Femur (tissue), 1 donor: ENCODE results near the gene SCUBE2.
A peak's percentile ranks its signal among the peaks of the same experiment; 100 is the strongest.

Source experiments
- DNase-seq: peaks from one replicate; pipeline ENCODE4 v3.0.0-alpha.2; 2017

The SCUBE2 gene

DNA sequence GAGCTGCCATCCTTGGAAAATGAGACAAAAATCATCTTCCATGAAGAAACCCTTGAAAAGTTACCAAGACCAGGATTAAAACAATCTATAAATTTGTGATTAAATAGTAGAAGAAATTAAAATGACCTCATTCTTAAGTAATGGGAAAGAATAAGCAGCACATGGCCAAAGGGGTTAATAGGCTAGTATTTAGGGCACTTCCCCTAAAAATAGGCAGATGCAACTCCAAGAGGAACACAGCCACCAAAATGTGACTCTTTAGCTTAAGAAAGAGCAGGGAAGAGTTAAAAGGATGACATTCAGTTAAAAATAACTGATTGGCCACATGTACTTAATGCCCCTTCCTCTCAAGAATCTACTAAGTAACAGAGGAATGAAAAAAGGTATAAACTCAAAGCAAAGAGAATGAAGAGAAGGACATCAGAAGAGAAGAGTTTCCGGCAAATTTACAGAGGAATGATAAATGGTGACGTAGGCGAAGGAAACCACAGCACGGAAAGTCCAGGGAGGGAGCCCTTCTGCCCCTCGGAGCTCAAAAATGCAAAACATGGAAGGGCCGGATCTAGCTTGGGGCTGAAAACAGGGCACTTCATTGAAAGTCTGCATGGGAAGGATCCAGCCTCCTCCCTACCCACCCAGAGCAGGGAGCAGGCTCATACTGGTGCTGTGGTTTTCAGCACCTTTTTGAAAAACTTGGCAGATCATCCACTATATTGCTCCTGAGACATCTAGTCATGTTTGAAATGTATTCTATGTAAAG lies 17.8 kb downstream of the SCUBE2 start:
- no peak for DNase-seq

DNA sequence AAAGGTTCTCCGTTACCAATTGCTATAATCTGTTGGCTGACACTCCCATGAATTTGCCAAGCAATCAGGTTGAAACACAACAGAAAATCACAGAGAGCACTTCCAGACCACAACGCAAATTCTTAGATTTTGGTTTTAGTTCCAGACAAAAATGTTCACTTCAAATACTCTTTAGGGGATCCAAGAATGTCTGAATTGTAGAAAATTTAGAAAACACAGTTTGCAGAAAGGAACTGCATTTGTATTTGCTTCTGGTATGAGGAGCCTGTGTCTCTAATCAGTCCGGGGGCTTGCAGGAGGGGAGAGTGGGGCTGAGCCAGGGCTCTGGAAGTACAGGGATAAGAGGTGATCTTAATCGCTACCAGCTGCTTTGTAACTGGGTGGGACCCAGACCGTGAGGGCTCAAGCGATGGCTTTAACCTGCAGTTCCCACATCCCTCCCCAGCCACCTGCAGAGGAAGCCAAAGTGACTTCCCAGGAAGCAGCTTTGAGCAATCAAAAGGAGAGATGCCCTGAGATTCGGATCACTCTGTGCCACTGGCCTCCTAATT lies 18.7 kb downstream of the SCUBE2 start:
- DNase-seq = no peak

DNA sequence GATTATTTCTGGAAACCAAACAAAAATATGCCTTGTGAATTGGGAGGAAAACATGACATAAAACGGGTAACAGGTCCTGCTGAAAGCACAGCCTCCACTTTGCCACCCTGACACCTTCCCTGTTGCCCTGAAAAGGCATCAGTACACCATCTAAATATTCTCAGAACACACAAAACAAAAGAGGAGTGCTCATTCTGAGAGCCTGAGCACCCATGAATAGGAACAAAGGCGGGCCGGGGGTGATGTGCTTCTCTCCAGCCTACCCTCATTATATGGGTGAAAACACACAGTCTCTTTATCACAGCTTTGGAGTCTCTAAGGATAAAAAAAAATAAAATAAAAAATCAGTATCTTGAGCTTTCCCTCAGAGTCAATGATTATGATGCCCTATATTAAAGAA lies 19.7 kb downstream of the SCUBE2 start:
- DNase-seq = no peak

DNA sequence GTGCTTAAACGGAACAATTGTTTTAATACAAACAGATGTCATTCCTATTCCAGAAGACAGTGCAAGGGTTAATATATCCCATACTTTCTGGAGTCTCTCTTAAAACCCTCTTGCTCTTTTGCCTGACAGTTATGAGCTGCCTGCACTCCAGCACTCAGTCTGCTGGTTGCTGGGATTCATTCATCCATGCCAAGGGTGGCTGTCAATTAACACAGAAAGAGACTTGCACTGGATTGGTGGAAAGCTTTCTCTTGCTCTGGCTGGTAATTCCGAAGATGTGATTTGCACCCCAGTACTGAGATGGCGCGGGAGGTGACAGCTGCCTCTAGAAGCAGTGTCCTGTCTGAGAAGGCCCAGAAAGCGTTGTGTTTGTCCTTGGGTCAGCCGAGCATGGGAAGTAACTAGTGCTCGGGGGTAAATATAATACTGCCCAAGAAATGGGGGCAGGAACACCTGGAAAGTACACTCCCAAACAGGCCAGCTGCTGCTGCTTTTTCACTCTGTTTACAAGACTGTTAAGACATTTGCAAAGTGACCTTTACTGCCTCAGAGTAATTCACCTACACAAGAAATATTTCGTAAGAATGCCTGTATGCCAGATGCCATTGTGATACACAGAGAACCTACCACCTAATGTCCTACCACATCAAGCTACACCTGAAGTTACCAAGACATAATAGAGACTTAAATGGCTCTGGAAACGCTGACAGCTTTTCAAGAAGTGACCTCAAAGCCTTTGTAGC lies 20.5 kb downstream of the SCUBE2 start:
- DNase-seq = no peak

DNA sequence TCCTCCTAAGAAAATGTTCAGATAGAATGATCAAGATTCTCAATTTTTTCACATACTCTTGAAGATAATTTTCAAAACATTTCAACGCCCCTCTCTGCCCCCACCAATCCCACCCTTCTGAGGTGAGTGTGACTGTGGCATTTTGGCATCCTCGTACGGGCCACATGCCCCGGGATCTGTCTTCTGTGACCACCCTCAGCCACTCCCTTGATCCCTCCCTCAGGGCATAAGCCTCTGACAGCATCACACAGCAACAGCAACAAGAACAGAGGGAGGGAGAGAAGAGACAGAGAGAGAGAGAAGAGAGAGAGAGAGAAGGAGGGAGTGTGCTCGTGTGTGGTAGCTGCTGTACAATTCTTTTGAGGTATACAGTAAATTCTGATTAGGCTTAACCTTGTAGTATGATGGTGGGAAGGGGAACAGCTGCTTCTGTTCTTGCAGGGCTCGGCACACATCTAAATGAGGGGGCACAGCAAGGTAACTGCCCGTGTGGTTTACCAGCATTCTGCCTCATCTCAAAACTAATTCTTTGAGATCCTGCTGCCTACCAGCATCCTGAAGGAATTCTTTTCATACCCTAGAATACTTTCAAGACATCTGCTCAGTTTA lies 21.4 kb downstream of the SCUBE2 start:
- DNase-seq = no peak

DNA sequence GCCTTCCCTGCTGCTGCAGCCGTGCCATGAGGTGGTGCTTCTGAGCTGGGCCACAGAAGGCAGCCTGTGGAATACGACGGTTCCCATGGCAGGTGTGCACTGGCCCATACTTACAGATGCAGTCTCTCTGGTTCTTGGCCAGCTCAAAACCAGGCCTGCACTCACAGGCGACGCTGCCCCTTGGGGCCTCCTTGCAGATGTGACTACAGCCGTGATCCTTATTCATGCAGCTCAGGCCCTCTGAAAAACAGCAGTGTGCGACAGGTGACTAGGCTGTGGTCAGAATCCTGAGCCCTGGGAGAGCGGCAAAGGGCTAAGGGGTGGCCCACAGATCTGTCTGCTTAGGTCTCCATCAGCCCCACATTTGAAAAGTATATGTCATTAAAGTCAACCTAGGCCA lies 22.1 kb downstream of the SCUBE2 start:
- no peak for DNase-seq

DNA sequence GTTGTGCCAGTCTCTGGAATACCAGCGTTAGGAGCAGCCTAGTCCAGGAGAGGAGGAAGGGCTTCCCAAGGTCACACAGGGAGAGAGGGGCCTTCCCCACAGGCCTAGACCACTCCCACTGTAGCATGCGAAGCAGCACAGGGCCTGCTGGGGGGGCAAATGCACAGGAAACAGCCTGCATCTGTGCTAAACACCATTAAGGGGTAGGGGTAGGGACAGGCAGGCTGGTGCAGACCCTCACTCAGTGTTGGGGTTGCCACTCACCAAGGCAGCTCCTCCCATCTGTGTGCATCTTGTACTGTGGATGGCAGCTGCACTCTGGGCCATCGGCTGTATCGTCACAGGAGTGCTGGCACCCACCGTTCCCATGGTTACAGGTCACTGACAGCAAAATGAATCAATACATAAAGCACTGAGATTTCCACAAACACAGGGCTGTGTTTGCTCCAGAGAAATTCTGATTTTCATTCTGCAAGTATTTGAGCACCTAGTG lies 24.9 kb downstream of the SCUBE2 start:
- DNase-seq = no peak

DNA sequence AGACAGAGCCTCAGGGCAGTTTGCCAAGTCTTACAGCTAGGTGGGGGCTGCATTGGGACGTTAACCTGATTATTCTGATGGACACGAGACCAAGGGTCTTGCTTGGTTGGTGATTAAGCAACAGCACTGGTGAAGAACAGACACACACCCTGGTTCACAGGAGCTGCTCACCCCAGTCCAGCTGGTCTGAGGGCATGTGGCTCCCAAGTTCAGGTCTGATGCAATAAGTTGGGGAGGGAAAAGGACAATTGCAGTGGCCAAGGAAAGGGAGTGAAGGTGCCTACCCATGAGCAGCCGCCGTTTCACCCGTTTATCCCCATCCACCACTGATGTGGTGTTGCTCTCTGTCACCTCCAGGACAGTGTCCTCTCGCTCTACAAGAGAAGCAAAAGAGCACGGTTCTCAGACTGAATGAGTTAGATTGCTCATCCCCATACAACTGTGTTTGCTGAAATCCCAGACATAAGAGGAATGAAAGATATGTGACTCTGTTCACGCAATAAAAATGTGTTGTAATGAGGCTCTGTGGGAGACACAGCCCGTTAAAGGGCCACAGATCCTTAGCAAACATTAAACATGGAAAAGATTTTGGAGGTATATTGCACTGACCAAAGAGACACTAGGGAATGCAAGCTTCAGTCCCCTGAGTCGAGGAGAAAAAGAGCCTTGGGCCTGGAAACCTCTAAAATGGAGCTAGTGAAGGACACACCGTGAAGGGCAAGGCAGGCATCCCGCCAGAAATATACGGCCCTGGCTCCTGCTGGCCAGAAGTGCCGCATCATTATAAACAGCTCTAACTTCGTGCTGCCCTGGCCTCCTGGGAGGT lies 25.6 kb downstream of the SCUBE2 start:
- DNase-seq = no peak

DNA sequence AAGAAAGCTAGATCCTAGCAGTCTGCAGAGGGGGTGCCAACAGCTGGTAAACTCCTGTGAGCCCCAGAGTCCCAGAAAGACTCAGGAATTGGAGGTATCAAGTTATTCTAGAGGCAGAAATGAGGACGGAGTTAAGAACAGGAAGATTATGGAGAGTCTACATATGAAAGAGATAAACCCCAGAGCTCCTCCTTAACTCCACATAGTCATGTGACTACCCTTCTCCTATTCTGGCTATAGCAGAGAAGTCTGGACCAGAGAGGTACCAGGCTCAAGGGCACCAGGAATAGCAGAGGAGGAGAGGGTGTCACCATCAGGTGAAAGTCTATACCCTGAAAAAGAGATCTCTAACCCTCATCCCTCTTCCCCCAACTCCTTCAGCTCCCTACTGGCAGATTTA lies 29.6 kb downstream of the SCUBE2 start:
- DNase-seq = no peak

DNA sequence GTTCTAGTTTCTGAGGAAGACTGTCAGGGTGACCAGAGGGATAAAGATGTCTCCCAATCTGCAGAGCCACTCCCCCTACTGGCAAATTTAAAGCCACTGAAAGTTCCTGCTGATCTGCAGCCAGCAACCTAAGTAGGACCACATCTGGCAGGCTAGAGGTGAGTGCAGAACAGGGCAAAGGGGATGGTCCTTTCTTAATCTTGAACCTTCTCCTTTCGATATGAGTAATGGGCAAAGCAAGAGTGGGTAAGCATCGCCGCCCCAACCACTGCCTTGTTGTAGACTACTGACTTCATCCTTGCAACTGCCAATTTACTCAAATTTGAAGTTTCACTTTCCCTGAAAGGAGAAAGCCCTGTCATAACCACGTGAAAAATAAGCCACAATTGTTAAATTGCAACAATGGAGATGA lies 30.7 kb downstream of the SCUBE2 start:
- DNase-seq = no peak

DNA sequence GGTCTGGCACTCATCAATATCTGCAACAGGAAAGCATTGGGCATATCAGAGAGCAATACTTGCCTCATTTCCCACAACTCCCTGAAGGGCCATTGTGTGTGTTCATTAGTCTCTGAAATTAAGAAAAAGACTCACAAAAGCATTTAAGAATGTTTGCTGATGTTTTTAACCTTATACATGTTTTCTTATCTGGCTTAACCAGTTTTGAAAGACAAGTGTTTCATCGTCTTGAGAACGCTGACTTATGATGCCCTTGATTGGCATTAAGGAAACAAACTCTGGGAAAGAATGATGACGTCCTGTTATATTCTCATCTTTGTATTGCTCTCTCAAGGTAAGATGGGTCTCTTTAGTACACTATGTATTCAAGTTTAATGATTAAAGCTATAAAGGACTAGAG lies 32.0 kb downstream of the SCUBE2 start:
- DNase-seq = no peak

DNA sequence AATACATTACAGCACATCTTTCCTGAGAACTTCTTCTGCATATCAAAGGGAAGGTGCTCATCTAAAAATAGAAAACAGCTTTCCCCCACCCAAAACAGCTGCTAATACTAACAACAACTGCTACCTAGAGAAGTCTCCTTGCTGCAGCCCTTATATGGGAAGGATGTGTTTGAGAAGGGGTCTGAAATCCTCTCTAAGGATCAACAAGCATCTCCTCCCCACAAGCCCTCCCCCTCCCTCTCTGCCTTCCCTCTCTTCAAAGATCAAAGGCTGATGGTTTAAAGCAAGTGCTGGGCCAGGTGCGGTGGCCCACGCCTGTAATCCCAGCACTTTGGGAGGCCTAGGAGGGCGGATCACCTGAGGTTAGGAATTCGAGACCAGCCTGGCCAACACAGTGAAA lies 33.5 kb downstream of the SCUBE2 start:
- DNase-seq = no peak

DNA sequence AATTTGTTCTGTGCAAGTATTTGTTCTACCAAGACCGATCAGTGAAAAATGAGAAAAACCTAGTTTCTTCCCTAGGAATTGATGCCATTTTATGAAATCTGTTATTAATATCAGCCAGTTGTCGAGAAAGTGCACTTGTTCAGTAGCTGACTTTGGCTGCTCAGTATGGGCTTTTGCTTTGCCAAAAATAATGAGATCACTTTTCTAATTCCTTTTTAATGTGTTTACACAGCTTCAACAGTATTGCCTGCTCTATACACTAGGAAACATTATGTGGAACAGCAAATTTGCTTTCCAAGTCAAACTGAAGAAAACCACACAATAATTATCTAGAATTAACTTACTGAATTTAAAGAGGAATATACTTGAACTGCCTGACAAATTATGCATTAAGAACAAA lies 34.4 kb downstream of the SCUBE2 start:
- no peak for DNase-seq

DNA sequence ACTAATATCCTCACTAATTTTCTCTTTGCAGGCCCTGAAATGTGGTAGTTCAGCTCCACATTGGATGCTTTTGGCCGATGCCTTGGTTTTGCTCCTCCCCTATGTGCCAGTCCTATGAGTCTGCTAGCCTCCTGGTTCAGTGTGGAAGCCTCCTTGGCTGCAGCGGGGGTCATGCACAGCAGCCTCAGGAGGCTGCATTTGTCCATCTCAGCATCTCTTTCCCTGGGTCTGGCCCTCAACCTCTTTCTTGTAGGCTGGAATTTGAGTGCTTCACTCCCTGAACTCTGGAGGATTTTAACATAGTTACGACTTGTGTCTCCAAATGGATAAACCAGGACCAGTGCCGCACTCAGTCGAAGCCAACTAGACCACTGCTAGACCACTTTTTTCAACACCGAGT lies 34.9 kb downstream of the SCUBE2 start:
- peak; percentile 44 for DNase-seq

DNA sequence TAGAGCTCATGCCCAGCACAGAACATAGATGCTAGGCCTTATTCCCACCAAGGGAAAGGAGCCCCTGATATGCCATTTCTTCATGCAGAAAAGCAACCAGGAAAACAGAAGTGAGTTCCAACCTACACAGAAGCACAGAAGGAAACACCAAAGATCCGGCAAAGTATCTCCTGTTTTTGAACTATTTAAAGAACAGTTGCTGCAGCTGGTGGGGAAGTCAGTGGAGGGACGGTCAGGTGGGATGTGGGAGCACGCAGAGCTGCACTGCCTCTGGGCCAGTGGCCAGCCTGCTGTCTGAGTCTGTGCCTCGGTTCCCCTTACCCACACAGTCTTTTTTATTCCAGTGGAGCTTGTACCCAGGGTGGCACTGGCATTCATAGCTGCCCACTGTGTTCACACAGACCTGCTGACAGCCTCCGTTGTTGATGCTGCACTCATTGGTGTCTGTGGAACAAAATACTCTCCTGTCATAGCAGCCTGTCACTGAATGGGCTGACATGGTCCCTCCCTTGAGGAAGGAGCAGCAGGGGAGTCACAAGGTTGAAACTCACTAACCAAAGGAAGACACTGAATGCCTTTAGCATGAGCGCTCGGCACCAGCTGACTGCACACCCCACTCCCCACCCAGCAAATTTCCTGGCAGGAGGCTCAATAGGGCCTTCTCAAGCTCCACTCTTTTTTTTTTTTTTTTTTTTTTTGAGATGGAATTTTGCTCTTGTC lies 37.9 kb downstream of the SCUBE2 start:
- no peak for DNase-seq

DNA sequence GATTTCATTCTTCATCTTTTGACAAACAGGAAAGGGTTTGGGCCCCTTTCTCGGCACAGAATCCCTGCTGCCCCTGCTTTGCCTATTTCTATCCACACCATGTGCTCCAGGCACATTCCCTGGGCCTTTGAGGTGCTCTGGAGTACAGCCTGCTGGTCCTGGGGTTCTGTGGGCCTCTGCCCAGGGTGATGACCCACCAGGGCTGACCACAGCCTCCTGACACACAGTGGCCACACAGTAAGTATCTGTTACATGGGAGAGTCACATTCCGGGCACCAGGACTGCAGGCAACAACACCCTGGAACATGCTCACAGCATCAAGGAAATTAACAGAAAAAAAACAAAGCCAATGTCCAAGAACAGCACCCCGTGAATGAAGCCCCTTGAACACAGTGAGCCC lies 39.1 kb downstream of the SCUBE2 start:
- DNase-seq = no peak

DNA sequence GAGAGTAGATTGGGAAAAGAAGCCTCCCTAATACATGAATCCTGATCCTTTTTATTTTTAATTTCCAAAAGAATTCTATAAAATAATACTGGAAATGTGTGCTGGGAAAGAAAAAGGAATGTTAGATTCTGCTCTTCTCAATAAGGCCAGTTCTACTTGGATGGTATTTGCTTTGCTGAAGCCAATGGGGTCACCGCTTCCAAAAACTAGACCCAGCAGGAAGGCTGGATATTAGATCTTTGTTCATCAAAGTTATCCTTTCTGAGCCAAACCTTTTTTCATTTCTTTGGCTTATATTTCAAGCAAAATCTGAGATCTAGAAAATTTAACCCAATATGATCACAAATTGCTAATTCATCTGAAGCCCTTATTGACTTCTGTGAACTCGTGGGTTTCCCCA lies 41.4 kb downstream of the SCUBE2 start:
- peak; percentile 55 for DNase-seq

DNA sequence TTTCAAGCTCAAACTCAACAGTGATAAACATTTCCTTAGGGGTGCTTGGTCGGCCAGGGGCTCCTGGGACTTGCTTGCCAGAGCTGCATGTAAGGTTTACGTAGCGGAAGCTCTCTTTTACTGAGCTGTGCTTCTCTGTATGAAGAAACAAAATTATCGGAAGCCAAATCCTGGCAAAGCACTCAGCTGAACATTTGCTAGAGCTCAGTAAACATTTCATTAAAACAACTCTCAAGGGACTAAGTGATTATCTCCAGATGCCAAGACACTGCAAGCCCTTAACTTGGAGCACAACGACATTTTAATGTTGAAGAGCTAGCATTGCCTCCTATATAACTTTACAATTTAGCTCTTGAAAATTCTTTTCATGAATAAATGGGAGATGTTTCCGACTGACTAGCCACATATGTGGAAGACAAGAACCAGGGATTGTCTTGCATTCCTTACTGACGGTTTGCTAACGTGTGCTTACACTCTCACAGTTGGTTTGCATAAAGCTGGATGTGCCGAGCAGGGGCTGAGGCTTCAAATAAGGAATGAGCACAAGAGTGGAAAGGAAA lies 43.4 kb downstream of the SCUBE2 start:
- DNase-seq = peak; percentile 58

DNA sequence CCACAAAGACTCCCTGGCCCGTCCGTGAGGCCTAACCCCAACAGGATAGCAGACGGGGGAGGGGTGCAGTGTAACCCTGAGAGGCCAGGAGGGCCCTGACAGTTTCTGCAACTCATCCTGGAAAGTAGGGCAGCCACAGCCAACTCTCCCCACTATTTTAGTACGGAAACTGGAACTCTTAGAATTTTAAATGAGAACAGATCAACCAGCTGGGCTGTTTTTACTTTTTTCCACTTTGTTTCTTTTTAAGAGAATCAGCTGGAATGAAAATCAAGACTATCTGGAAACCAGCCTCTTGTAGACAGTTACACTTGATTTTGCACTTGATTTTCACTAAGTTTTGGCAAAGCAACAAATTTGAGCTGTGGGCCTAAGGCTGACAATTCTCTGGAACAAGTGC lies 44.9 kb downstream of the SCUBE2 start:
- DNase-seq = peak; percentile 66

DNA sequence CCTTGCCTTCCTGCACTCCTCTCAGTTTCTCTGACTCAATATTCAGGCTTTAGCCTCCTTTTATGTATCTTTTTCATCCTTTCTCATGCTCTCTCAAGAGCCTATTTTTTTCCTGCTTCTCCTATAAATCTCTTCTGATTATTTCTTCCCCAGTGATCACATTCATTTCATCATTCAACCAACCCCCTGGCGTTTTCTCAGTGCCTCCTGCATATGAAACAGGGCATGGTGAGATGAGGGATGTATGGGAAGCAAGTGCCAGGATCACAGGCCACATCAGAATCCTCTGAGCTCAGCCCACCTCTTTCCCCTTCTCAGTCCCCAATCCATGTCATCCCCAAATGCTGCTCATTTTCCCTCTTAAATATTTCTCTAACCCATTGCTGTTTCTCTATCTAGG lies 48.9 kb downstream of the SCUBE2 start:
- no peak for DNase-seq

DNA sequence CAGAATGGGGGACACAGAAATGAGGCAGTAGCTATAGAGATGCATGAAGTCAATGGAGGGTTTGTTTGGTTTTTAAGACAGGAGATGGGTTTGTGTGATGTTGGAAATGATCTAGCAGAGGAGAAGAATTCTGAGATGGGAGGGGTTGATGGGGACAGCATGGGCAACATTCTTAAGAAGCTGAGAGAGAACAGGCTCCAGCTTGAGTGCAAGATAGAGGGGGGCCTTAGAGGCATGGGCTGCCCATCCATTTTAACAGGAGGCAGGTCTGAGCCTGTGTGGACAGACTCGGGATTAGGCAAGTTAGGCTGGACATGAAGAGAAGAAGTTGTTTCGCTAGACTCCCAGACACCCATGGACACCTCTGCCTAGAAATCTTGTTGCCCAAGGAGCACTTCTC lies 49.7 kb downstream of the SCUBE2 start:
- DNase-seq = no peak

DNA sequence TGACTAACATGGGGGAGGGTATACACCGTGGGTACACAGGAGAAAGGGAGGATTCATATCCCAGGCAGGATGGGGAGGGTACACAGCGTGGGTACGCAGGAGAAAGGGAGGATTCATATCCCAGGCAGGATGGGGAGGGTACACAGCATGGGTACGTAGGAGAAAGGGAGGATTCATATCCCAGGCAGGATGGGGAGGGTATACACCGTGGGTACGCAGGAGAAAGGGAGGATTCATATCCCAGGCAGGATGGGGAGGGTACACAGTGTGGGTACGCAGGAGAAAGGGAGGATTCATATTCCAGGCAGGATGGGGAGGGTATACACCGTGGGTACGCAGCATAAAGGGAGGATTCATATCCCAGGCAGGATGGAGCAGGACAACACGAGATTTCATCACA lies 51.0 kb downstream of the SCUBE2 start:
- no peak for DNase-seq
